SK-N-SH treated with all-trans-retinoic acid at 6 μM for 48 hours (cell line): ENCODE measurements around the gene BCHE.

Experiments
- ATAC-seq: fragments of 200-7000 bp; cut with Tn5 transposase; 3 replicates; pipeline ENCODE4 v1.9.1; 2020; ENCODE audit warnings: mild to moderate bottlenecking, moderate library complexity
- ARNTL ChIP-seq: fragments of 450-650 bp; formaldehyde crosslinking; IDR thresholded peaks from 2 replicates; pipeline ENCODE4 v1.5.0; 2020; ENCODE audit warnings: low read depth, mild to moderate bottlenecking, moderate library complexity, borderline replicate concordance
- BACH2 ChIP-seq: fragments of 250-450 bp; sonication (Bioruptor Pico); IDR thresholded peaks from 2 replicates; pipeline ENCODE4 v1.9.0; 2021; ENCODE audit warnings: mild to moderate bottlenecking, borderline replicate concordance
- CSDC2 ChIP-seq: fragments of 250-450 bp; sonication (Bioruptor Pico); IDR thresholded peaks from 2 replicates; pipeline ENCODE4 v1.5.0; 2020; ENCODE audit warnings: mild to moderate bottlenecking, moderate library complexity
- ESRRG ChIP-seq: fragments of 250-450 bp; sonication (Bioruptor Pico); IDR thresholded peaks from 2 replicates; pipeline ENCODE4 v1.6.1; 2021; ENCODE audit warnings: mild to moderate bottlenecking
- GLIS3 ChIP-seq: fragments of 250-450 bp; sonication (Bioruptor Pico); IDR thresholded peaks from 2 replicates; pipeline ENCODE4 v1.5.0; 2020; ENCODE audit warnings: mild to moderate bottlenecking, moderate library complexity
- ISL1 ChIP-seq: fragments of 250-450 bp; sonication (Bioruptor Pico); IDR thresholded peaks from 2 replicates; pipeline ENCODE4 v2.1.2; 2022; ENCODE audit warnings: mild to moderate bottlenecking, moderate library complexity
- OSR1 ChIP-seq: fragments of 250-450 bp; sonication (Bioruptor Pico); IDR thresholded peaks from 2 replicates; pipeline ENCODE4 v1.8.0; 2022; ENCODE audit warnings: moderate library complexity, mild to moderate bottlenecking, inconsistent platforms
- PPARA ChIP-seq: fragments of 250-450 bp; sonication (Bioruptor Pico); IDR thresholded peaks from 2 replicates; pipeline ENCODE4 v1.5.0; 2020; ENCODE audit warnings: mild to moderate bottlenecking, borderline replicate concordance
- RARB ChIP-seq: fragments of 250-450 bp; sonication (Bioruptor Pico); IDR thresholded peaks from 2 replicates; pipeline ENCODE4 v1.8.0; 2021; ENCODE audit warnings: mild to moderate bottlenecking, moderate library complexity
- SNAI2 ChIP-seq: fragments of 250-450 bp; sonication (Bioruptor Pico); IDR thresholded peaks from 2 replicates; pipeline ENCODE4 v1.5.0; 2020; ENCODE audit warnings: mild to moderate bottlenecking, moderate library complexity
- TCF4 ChIP-seq: fragments of 250-450 bp; sonication (Bioruptor Pico); IDR thresholded peaks from 2 replicates; pipeline ENCODE4 v1.8.0; 2021; ENCODE audit warnings: mild to moderate bottlenecking, moderate library complexity, borderline replicate concordance
- TOX ChIP-seq: fragments of 250-450 bp; sonication (Bioruptor Pico); IDR thresholded peaks from 2 replicates; pipeline ENCODE4 v1.8.0; 2021; ENCODE audit warnings: mild to moderate bottlenecking, moderate library complexity, borderline replicate concordance
- ZC3H10 ChIP-seq: fragments of 250-450 bp; sonication (Bioruptor Pico); IDR thresholded peaks from 2 replicates; pipeline ENCODE4 v1.5.1; 2021; ENCODE audit warnings: mild to moderate bottlenecking, moderate library complexity
- ZFP3 ChIP-seq: fragments of 250-450 bp; sonication (Bioruptor Pico); IDR thresholded peaks from 2 replicates; pipeline ENCODE4 v1.5.0; 2020; ENCODE audit warnings: mild to moderate bottlenecking, moderate library complexity
- ZFP30 ChIP-seq: fragments of 450-650 bp; formaldehyde crosslinking; IDR thresholded peaks from 2 replicates; pipeline ENCODE4 v1.5.0; 2022; ENCODE audit warnings: mild to moderate bottlenecking, moderate library complexity
- ZNF565 ChIP-seq: fragments of 450-650 bp; formaldehyde crosslinking; conservative IDR thresholded peaks from 2 replicates; pipeline ENCODE4 v1.5.0; 2020; ENCODE audit warnings: low read depth, mild to moderate bottlenecking, moderate library complexity
- ZNF70 ChIP-seq: fragments of 450-650 bp; formaldehyde crosslinking; IDR thresholded peaks from 2 replicates; pipeline ENCODE4 v1.5.0; 2020; ENCODE audit warnings: mild to moderate bottlenecking, moderate library complexity
- ZNF8 ChIP-seq: fragments of 450-650 bp; formaldehyde crosslinking; IDR thresholded peaks from 2 replicates; pipeline ENCODE4 v1.5.0; 2020; ENCODE audit warnings: mild to moderate bottlenecking, moderate library complexity
- TF ChIP-seq, protein P1 (sequence below): fragments of 250-450 bp; sonication (Bioruptor Pico); IDR thresholded peaks from 2 replicates; pipeline ENCODE4 v1.8.0; 2021; ENCODE audit warnings: low read depth, mild to moderate bottlenecking, moderate library complexity, borderline replicate concordance
- TF ChIP-seq, protein P2 (sequence below): fragments of 250-450 bp; sonication (Bioruptor Pico); IDR thresholded peaks from 2 replicates; pipeline ENCODE4 v1.8.0; 2020; ENCODE audit warnings: mild to moderate bottlenecking, moderate library complexity, borderline replicate concordance
- TF ChIP-seq, protein P3 (sequence below): fragments of 250-450 bp; sonication (Bioruptor Pico); IDR thresholded peaks from 2 replicates; pipeline ENCODE4 v1.5.0; 2020; ENCODE audit warnings: mild to moderate bottlenecking, moderate library complexity
- TF ChIP-seq, protein P4 (sequence below): fragments of 250-450 bp; sonication (Bioruptor Pico); IDR thresholded peaks from 2 replicates; pipeline ENCODE4 v1.5.1; 2020; ENCODE audit warnings: low read depth, mild to moderate bottlenecking, moderate library complexity

BCHE gene

DNA sequence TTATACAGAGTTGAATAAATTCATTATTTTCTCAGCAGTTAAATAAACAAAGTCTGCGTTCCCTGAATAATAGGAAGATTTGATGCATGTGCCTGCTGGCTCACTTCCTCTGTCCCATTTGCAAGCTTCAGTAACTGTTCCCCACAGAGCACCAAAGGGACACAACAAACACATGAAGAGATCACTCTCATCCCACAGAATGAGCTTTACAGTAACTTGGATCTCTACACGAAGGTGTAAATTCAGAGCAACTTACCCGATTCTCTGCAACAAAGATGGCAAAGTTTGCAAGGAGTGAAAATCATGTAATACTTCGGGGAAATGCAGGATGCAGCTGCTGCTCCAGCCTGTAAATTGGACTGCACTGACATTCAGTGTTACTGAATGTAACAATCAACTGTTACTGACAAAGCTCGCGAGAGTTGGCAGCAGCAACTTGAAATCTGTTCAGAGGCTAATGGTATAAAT, at the start of gene BCHE:
TSS of gene BCHE (minus strand) at position 366 of the 468 bp plus-strand sequence. CDS start 6,390 bp downstream, outside the sequence.
- peak; percentile 74; the same call in 2 of the 3 replicates for ATAC-seq
- TF ChIP-seq ISL1 (no peak), RARB (CRISPR knock-in tag) (no peak), PPARA (CRISPR knock-in tag) (no peak), ZC3H10 (CRISPR knock-in tag) (no peak), CSDC2 (no peak), ZFP30 (no peak), ZFP3 (no peak), BACH2 (CRISPR knock-in tag) (no peak), GLIS3 (no peak), ZNF70 (CRISPR knock-in tag) (no peak), OSR1 (CRISPR knock-in tag) (no peak), TCF4 (no peak), ZNF565 (CRISPR knock-in tag) (no peak), SNAI2 (CRISPR knock-in tag) (no peak), ZNF8 (CRISPR knock-in tag) (no peak), ARNTL (CRISPR knock-in tag) (no peak)
- TF ChIP-seq, protein P1, sequence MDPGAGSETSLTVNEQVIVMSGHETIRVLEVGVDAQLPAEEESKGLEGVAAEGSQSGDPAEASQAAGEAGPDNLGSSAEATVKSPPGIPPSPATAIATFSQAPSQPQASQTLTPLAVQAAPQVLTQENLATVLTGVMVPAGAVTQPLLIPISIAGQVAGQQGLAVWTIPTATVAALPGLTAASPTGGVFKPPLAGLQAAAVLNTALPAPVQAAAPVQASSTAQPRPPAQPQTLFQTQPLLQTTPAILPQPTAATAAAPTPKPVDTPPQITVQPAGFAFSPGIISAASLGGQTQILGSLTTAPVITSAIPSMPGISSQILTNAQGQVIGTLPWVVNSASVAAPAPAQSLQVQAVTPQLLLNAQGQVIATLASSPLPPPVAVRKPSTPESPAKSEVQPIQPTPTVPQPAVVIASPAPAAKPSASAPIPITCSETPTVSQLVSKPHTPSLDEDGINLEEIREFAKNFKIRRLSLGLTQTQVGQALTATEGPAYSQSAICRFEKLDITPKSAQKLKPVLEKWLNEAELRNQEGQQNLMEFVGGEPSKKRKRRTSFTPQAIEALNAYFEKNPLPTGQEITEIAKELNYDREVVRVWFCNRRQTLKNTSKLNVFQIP (CRISPR knock-in tag), result no peak
- TF ChIP-seq, protein P2, sequence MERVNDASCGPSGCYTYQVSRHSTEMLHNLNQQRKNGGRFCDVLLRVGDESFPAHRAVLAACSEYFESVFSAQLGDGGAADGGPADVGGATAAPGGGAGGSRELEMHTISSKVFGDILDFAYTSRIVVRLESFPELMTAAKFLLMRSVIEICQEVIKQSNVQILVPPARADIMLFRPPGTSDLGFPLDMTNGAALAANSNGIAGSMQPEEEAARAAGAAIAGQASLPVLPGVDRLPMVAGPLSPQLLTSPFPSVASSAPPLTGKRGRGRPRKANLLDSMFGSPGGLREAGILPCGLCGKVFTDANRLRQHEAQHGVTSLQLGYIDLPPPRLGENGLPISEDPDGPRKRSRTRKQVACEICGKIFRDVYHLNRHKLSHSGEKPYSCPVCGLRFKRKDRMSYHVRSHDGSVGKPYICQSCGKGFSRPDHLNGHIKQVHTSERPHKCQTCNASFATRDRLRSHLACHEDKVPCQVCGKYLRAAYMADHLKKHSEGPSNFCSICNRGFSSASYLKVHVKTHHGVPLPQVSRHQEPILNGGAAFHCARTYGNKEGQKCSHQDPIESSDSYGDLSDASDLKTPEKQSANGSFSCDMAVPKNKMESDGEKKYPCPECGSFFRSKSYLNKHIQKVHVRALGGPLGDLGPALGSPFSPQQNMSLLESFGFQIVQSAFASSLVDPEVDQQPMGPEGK (CRISPR knock-in tag), result no peak

DNA sequence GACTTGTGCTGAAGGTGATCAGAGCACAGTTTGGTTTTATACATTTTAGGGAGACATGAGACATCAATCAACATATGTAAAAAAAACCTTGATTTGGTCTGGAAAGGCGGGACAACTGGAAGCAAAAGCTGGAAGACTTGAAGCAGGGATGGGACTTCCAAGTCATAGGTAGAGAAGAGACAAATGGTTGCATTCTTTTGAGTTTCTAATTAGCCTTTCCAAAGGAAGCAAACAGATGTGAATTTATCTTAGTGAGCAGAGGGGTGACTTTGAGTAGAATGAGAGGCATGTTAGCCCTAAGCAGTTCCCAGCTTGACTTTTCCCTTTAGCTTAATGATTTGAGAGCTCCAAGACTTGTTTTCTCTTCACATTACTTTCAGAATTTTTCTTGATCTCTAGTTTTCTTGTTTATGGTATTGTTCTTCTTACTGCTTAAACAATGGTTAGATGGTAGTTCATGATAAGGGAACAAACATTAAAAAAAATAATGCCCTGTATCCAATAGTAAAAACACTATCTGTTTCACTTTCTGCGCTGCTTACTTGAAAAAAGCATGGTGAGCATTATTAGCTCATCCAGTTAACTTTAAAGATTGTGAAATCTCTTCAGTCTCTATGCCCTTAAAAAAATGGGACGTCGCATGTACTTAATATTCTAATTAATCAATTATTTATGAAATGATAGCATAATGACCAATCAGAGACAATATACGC, 48.5 kb upstream of the BCHE start:
- TF ChIP-seq RARB (CRISPR knock-in tag) (no peak), ESRRG (CRISPR knock-in tag) (no peak), ISL1 (no peak), ARNTL (CRISPR knock-in tag) (no peak), TCF4 (no peak), ZNF565 (CRISPR knock-in tag) (no peak), TOX (CRISPR knock-in tag) (no peak), ZFP30 (no peak), GLIS3 (no peak), OSR1 (CRISPR knock-in tag) (no peak), ZFP3 (no peak)
- TF ChIP-seq, protein P3, sequence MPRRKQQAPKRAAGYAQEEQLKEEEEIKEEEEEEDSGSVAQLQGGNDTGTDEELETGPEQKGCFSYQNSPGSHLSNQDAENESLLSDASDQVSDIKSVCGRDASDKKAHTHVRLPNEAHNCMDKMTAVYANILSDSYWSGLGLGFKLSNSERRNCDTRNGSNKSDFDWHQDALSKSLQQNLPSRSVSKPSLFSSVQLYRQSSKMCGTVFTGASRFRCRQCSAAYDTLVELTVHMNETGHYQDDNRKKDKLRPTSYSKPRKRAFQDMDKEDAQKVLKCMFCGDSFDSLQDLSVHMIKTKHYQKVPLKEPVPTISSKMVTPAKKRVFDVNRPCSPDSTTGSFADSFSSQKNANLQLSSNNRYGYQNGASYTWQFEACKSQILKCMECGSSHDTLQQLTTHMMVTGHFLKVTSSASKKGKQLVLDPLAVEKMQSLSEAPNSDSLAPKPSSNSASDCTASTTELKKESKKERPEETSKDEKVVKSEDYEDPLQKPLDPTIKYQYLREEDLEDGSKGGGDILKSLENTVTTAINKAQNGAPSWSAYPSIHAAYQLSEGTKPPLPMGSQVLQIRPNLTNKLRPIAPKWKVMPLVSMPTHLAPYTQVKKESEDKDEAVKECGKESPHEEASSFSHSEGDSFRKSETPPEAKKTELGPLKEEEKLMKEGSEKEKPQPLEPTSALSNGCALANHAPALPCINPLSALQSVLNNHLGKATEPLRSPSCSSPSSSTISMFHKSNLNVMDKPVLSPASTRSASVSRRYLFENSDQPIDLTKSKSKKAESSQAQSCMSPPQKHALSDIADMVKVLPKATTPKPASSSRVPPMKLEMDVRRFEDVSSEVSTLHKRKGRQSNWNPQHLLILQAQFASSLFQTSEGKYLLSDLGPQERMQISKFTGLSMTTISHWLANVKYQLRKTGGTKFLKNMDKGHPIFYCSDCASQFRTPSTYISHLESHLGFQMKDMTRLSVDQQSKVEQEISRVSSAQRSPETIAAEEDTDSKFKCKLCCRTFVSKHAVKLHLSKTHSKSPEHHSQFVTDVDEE (CRISPR knock-in tag), result no peak
- TF ChIP-seq, protein P4, sequence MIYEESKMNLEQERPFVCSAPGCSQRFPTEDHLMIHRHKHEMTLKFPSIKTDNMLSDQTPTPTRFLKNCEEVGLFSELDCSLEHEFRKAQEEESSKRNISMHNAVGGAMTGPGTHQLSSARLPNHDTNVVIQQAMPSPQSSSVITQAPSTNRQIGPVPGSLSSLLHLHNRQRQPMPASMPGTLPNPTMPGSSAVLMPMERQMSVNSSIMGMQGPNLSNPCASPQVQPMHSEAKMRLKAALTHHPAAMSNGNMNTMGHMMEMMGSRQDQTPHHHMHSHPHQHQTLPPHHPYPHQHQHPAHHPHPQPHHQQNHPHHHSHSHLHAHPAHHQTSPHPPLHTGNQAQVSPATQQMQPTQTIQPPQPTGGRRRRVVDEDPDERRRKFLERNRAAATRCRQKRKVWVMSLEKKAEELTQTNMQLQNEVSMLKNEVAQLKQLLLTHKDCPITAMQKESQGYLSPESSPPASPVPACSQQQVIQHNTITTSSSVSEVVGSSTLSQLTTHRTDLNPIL (CRISPR knock-in tag), result no peak
- no peak for ATAC-seq

DNA sequence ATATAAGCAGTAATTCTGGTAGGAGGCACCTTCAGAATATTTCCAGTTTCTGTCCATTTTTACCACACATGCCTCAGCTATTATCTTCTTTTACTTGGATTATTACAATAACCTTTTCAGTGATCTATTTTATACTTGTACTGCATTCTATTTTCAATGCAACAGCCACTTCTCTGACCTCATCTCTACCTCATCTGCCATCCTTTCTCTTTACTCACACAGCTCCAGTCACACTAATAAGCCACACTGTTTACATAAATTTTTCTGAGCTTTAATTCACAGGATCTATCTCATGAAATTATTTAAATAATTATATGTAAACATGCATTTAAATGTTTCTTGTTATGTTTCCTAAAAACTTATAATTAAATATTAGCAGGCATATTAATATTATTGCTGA, 47.3 kb upstream of the BCHE start:
- ATAC-seq, result peak; percentile 18; the same call in 1 of the 3 replicates
- TF ChIP-seq SNAI2 (CRISPR knock-in tag), result no peak
